Liver (tissue), 3 donors: ENCODE measurements around the gene SPAG16.

Experiments
- ATF3 ChIP-seq: IDR thresholded peaks from 2 replicates; pipeline ENCODE4 v1.6.1; 2016; ENCODE audit warnings: antibody characterized with exemption
- CTCF ChIP-seq: fragments of 150-350 bp; IDR thresholded peaks from 2 replicates; pipeline ENCODE4 v1.5.1; 2017; ENCODE audit warnings: improper control_type of control experiment, low read depth, low read length; ENCODE audit not compliant: missing input control
- EGR1 ChIP-seq, 2 donors: IDR thresholded peaks; 2 replicates each; pipeline ENCODE4 v1.6.1; 2016 to 2018; ENCODE audit warnings: antibody characterized with exemption in 2 of 2, low read depth in 2 of 2
- FOXA1 ChIP-seq: IDR thresholded peaks from 2 replicates; pipeline ENCODE4 v1.6.1; 2016; ENCODE audit warnings: antibody characterized with exemption
- GABPA ChIP-seq, 2 donors: IDR thresholded peaks in 1 of 2; conservative IDR thresholded peaks in 1 of 2; 2 replicates each; pipeline ENCODE4 v1.6.1; 2016; ENCODE audit warnings: antibody characterized with exemption in 2 of 2, mild to moderate bottlenecking in 1 of 2, moderate library complexity in 1 of 2
- HNF4G ChIP-seq: IDR thresholded peaks from 2 replicates; pipeline ENCODE4 v1.6.1; 2016; ENCODE audit warnings: antibody characterized with exemption
- JUND ChIP-seq, 2 donors: IDR thresholded peaks; 2 replicates each; pipeline ENCODE4 v1.6.1; 2016; ENCODE audit warnings: antibody characterized with exemption in 2 of 2
- MAX ChIP-seq: IDR thresholded peaks from 2 replicates; pipeline ENCODE4 v1.6.1; 2016; ENCODE audit warnings: antibody characterized with exemption
- RAD21 ChIP-seq, 2 donors: IDR thresholded peaks; 2 replicates each; pipeline ENCODE4 v1.6.1; 2016; ENCODE audit warnings: antibody characterized with exemption in 2 of 2, mild to moderate bottlenecking in 2 of 2
- REST ChIP-seq: IDR thresholded peaks from 2 replicates; pipeline ENCODE4 v1.6.1; 2016; ENCODE audit warnings: antibody characterized with exemption, mild to moderate bottlenecking
- SP1 ChIP-seq: IDR thresholded peaks from 2 replicates; pipeline ENCODE4 v1.6.1; 2018; ENCODE audit warnings: antibody characterized with exemption, mild to moderate bottlenecking
- TAF1 ChIP-seq: conservative IDR thresholded peaks from 2 replicates; pipeline ENCODE4 v1.6.1; 2016; ENCODE audit warnings: antibody characterized with exemption, mild to moderate bottlenecking
- YY1 ChIP-seq: IDR thresholded peaks from 2 replicates; pipeline ENCODE4 v1.6.1; 2016; ENCODE audit warnings: antibody characterized with exemption, mild to moderate bottlenecking
- ZBTB33 ChIP-seq: IDR thresholded peaks from 2 replicates; pipeline ENCODE4 v1.6.1; 2016; ENCODE audit warnings: antibody characterized with exemption
- donor health status: healthy.
- donor health status: healthy.

GRCh38 chr2:214215107-214215506 lies 930.8 kb downstream of the SPAG16 start:
- TF ChIP-seq SP1: no peak
- TF ChIP-seq CTCF: no peak
- TF ChIP-seq EGR1 (IDR thresholded peaks at IDR 0.05; ENCODE audit: low read depth in 2 of 2): no peak
- no peak for TF ChIP-seq HNF4G
- TF ChIP-seq MAX: no peak
- TF ChIP-seq REST: no peak
- TF ChIP-seq YY1: no peak
- no peak for TF ChIP-seq FOXA1
- no peak for TF ChIP-seq RAD21 (IDR thresholded peaks at IDR 0.05)
- TF ChIP-seq ZBTB33: no peak
- no peak for TF ChIP-seq TAF1
- no peak for TF ChIP-seq ATF3
- no peak for TF ChIP-seq GABPA (IDR thresholded peaks at IDR 0.05 in 1 of 2, conservative IDR thresholded peaks at IDR 0.05 in 1 of 2)
- no peak for TF ChIP-seq JUND (IDR thresholded peaks at IDR 0.05)
